Calu3 (cell line): ENCODE results near the gene PAXX. TPM values are rescaled to one million over a fixed set of nuclear protein-coding genes. Genes with fewer than 3 reads are reported as not detected.
A peak's percentile ranks its signal among the peaks of the same experiment; 100 is the strongest.

Experiments used
- BruUV-seq: library from RNA; stranded (reverse); fragments of 400-500 nt; replicated peaks from 2 replicates; lab custom pipeline; 2021; lab: Mats Ljungman, UMichigan
- CTCF ChIA-PET: fragments of 300-600 bp; sonication (Branson Sonifier 250); formaldehyde crosslinking; loops from one replicate; lab custom pipeline; 2022; ENCODE audit warnings: antibody characterized with exemption; lab: Charles Lee
- DNase-seq: peaks from one replicate; pipeline ENCODE4 v3.0.0; 2022
- H3K27ac Mint-ChIP-seq: one replicate; pipeline ENCODE4 v1.8.0; 2022; ENCODE audit warnings: mixed read lengths; ENCODE audit not compliant: unreplicated experiment
- H3K27me3 Mint-ChIP-seq: one replicate; pipeline ENCODE4 v1.8.0; 2022; ENCODE audit warnings: mixed read lengths; ENCODE audit not compliant: unreplicated experiment
- H3K36me3 Mint-ChIP-seq: one replicate; pipeline ENCODE4 v1.8.0; 2022; ENCODE audit warnings: mild to moderate bottlenecking, moderate library complexity, mixed read lengths; ENCODE audit not compliant: insufficient read depth, unreplicated experiment
- H3K4me1 Mint-ChIP-seq: one replicate; pipeline ENCODE4 v1.8.0; 2022; ENCODE audit warnings: mild to moderate bottlenecking, low read depth, mixed read lengths; ENCODE audit not compliant: unreplicated experiment
- H3K4me3 Mint-ChIP-seq: one replicate; pipeline ENCODE4 v1.8.0; 2022; ENCODE audit warnings: mild to moderate bottlenecking, low read depth, moderate library complexity, mixed read lengths; ENCODE audit not compliant: unreplicated experiment
- H3K9me3 Mint-ChIP-seq: one replicate; pipeline ENCODE4 v1.8.0; 2022; ENCODE audit warnings: low read depth, mixed read lengths; ENCODE audit not compliant: unreplicated experiment
- CTCF ChIP-seq: fragments of 200-600 bp; IDR thresholded peaks from one replicate; pipeline ENCODE4 v1.8.0; 2022; ENCODE audit warnings: antibody characterized with exemption; ENCODE audit not compliant: unreplicated experiment
- intact Hi-C: fragments of 100-400 bp; cut with micrococcal nuclease; formaldehyde crosslinking; loops from one replicate; pipeline ENCODE4 v1.10.0; 2022; ENCODE audit not compliant: unreplicated experiment
- total RNA-seq: library from RNA; stranded (reverse); gene quantifications from 2 replicates; pipeline ENCODE4 v1.2.3, GENCODE V29; 2022

The PAXX gene
- total RNA-seq, 1 experiment from 2014 or later: 43.7 TPM

GRCh38 chr9:136947028-136947891 lies 45.0 kb upstream of the PAXX start:
- TF ChIP-seq CTCF: no peak
- Mint-ChIP-seq H3K4me3 (no peak overlapping the region), H3K27ac (no peak overlapping the region), H3K27me3 (no peaks in the 10 kb centered on the region), H3K9me3 (no peaks in the 10 kb centered on the region), H3K36me3 (peaks cover 55% of the 10 kb centered on the region), H3K4me1 (peaks cover 8% of the 10 kb centered on the region)
- intact Hi-C loops: no loop called here
- CTCF ChIA-PET: interaction anchor here (0.8 to 2.3 kb wide), 10 partner anchors 18 to 272 kb away, joined by 3 to 47 read pairs (median 5); partner anchors contain the start of genes FUT7, NPDC1 and PAXX
- BruUV-seq: no TSS peak
- no peak for DNase-seq

GRCh38 chr9:136947955-136948510 lies 44.2 kb upstream of the PAXX start:
- Mint-ChIP-seq H3K36me3 (peaks cover 47% of the 10 kb centered on the region), H3K4me1 (peaks cover 8% of the 10 kb centered on the region), H3K9me3 (no peaks in the 10 kb centered on the region), H3K27ac (no peak overlapping the region), H3K27me3 (no peaks in the 10 kb centered on the region), H3K4me3 (no peak overlapping the region)
- intact Hi-C loops: loop anchor here (2.0 kb wide), 1 partner anchor 87 kb away; no protein-coding TSS in a partner anchor
- peak; percentile 59 for TF ChIP-seq CTCF
- no TSS peak for BruUV-seq
- CTCF ChIA-PET: interaction anchor here (0.6 to 2.3 kb wide), 15 partner anchors 17 to 739 kb away, joined by 3 to 47 read pairs (median 4); partner anchors contain the start of genes AJM1, CLIC3, FUT7 and NPDC1
- peak; percentile 65 for DNase-seq

- Mint-ChIP-seq H3K4me1 (peaks cover 8% of the 10 kb centered on the region), H3K36me3 (peaks cover 35% of the 10 kb centered on the region), H3K4me3 (peak overlapping the region; percentile 76), H3K9me3 (no peaks in the 10 kb centered on the region), H3K27ac (peak overlapping the region; percentile 81), H3K27me3 (no peaks in the 10 kb centered on the region)
- CTCF ChIA-PET: interaction anchor here (1.0 to 2.3 kb wide), 3 partner anchors 47 to 86 kb away, joined by 3 to 47 read pairs (median 4); partner anchors contain the start of gene CLIC3
- BruUV-seq: no TSS peak
- DNase-seq: no peak
- intact Hi-C loops: loop anchor here (2.0 kb wide), 1 partner anchor 85 kb away; no protein-coding TSS in a partner anchor
- no peak for TF ChIP-seq CTCF
Measured at GRCh38 chr9:136949239-136949816, 42.9 kb upstream of the PAXX start.
